HG02870 (cell line): ENCODE measurements around the gene ARPP21.

ENCODE experiments used
- ATAC-seq: cut with Tn5 transposase; IDR thresholded peaks from one replicate; pipeline ENCODE4 v1.9.1; 2021; ENCODE audit warnings: mild to moderate bottlenecking, moderate library complexity; ENCODE audit not compliant: unreplicated experiment

ARPP21 gene

DNA sequence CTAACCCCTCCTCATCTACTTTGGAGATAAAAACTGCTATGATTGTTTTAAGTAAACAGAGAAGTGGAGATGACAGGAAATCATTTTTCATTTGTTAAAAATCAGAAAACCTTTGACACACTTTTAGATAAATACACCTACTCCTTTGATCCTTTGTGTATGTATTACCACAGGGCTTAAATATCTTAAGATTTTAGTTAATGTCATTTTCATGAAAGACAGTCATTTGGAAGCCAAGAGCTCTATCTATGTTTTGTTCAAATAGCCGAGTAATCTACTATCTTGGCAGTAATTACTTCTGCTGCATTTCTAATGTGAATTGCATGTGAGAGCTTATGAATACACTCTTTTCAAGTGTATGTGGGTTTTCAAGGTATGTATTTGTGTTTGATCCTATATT, 2.0 kb downstream of the ARPP21 start:
- no peak for ATAC-seq

DNA sequence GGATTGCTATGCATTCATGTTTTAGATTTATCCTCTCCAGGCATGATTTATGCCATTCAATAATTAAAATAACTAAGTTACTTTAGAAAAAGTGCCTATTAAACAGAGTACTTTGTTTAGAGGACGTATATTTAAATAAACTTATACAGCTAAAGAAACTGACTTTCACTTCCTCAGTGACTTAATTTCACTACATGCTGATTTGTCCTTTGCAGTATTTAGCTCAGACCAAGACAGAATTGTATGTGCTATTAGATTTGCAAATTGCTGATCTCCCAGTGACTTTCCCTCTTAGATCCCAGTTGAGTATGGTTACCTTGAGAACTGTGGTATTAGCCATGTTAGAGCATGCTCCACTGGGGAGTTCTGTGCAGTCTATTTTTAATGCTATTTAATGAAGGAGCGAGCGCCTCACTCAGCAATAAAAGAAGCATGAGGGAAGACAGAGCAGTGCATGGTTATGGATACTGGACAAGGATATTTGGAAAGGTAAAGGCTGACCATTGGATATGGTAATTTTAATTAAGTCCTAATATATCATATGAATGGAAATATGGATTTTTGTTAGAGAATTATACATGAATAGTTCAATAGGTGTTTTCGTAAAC, 2.7 kb downstream of the ARPP21 start:
- no peak for ATAC-seq

DNA sequence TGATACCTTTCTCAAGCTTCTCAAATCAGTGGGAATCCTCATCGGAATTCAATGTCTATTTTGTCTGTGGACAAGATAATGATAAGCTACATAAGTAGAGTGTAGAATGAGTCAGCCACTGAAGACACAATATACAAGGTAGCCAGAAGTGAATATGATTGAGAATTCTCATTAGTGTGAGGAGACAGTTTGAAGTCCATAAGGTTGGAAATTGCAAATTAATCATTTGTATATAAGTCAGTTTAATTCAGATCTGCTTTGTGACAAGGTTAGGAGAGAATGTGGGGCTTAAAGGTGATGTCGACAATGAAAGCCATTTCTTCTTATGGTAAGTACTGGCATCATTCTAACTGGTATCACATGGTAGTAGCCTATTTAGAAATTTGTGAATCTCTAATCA, 4.2 kb downstream of the ARPP21 start:
- no peak for ATAC-seq

DNA sequence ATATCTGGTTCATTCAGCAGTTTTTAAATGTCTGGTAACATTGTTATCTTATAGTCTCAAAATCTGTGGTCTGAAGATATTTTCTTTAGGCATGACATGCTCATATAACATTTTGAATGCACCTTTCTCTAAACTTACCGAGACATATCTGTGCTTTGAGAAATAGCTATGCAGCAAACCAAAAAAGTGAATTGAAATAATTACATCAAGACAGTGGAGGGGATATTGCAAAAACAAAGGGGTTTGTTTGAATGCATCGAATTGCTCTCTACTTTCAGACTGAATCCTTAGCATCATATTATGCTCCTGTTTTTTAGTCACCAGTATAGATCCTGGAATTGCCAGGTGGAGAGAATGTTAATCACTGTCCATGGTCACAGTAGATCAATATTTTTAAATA, 5.1 kb downstream of the ARPP21 start:
- ATAC-seq = no peak

DNA sequence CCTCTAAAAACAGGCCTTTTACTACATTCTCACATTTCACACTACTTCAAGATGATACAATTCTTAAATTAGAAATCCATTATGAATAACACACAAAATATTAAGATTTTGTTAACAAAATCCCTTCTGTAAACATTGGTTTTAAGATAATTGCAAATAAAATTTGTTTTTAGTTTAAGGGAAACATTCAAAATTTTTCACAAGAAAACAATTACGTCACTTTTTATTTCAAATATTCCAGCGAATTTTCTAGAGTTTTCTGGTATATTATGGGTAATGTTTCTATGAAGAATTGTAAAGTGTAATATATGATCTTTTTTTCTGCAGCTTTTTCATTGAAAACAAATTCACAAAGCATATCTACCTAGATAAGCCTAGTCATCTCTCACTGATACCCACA, 5.9 kb downstream of the ARPP21 start:
- no peak for ATAC-seq

DNA sequence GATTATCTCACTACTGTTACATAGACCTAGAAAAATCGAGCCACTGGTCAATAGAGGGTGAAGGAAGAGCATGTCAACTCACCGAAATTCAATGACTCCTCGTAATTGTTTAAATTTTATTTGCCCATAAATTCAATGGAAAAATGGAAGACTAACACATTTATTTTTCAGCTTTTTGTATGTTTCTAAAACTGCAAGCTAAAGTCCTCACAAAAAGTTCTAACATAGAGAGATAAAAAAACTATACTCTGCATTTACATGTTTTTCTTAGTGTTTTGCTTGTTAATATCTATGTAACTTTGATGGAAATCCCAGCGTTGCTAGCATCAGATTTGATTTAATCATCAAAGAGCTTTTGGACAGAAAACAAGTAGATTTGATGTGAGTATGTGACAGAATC, 6.8 kb downstream of the ARPP21 start:
- ATAC-seq = no peak

DNA sequence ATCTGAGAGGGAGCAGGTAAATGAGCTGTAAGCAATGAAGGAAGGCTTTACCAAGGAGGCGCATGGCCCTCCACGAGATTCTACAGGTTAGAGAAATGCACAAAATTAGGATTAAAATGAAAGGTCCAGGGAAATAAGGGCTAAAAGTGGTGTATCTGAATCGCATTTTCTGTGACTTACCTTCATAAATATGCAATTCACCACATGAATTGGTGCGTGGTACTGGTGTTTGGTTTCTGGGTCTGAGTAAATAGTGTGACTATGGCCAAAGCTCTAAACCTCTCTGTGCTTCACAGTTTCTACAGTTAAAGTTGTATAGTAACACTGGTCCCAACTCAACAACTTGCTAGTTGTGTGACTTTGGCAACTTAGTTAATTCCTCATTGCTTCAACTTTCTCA, 8.1 kb downstream of the ARPP21 start:
- no peak for ATAC-seq

DNA sequence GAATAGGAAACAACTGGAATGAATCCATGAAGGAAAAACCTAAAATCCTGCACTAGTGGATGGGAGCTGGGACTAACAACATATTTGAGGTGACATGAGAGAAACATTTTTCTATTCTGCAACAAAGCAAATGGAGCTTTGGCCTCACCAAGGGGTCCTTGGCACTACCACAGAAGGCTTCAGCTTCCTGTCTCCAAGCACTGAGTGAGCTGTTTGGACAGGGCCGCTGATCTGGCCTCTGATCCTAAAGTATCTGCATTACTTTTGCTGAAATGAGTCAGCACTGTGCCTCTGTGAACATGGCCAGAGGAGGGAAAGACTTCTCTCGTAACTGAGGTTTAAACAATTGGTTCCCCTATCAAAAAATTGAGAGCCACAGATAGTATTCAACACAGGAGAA, 9.0 kb downstream of the ARPP21 start:
- ATAC-seq = no peak

DNA sequence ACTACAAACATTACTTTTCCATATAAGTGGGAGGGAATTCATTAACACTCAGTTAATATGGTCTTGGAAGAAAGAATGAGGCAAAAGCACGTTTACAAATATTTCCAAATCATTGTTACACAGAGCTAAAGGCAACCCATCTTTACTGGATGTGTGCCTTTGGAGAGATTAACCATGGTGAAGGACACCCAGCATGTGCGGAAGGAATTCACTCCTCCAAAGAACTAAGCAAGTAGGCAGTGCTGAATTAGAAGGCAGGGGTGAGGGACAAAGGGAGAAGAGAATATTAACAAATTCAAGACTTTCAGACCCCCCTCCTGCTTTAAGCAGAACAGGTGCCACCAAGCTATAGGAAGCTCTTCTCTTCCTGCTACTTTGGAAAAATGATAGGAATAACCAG, 10.1 kb downstream of the ARPP21 start:
- ATAC-seq = no peak

DNA sequence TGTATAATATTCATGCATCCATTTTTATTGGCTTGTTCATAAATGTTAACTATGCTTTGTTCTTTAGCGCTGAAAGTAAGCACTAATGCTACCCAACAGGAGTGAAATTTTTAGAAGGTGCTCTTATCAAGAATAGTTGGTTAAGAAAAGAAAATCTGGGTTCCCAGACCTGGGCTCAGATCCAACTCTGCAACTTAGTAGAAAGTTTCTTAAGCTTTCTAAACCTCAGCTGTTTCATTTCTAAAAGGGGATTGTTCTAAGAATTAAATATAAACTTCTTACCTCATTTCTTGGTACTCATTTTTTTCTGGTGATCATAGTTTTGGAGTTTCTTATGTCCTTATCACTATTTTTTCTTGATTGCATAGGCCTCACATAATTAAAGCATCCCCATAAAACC, 12.1 kb downstream of the ARPP21 start:
- no peak for ATAC-seq

DNA sequence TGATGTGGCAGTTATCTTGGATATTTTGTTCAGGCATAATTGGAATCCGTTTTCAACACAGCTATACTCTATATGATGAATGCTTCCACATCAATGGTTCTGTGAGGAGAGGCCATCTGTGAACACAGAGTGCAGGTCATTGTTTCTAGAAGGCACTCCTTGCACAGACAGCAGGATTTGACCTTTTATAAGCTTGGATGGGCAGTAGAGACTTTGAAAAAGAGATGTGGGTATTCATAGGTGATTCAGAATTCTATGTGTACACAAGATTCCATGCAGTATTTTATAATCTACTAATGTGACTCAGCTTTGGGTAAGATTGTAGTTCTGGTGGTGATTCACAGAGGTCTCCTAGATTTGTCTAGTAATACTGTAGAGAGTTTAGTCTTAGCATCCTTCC, 12.5 kb downstream of the ARPP21 start:
- ATAC-seq = no peak

DNA sequence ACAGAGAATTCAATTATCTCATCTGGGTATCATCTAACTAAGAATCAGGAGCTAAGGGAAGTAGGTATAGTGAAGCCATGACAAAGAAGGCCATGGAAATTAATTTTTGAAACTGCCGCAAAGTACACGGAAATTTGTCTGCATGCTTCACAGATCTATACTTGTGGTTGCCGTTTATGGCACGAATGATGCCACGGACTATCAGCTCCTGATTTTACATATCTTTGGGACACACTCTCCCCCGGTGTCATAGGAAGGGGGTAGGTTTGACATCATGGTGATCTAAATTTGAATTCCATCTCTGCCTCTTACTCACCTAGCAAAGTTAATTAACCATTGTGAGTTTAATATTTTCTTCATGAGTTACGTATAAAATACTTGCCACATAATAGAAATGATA, 14.0 kb downstream of the ARPP21 start:
- no peak for ATAC-seq

DNA sequence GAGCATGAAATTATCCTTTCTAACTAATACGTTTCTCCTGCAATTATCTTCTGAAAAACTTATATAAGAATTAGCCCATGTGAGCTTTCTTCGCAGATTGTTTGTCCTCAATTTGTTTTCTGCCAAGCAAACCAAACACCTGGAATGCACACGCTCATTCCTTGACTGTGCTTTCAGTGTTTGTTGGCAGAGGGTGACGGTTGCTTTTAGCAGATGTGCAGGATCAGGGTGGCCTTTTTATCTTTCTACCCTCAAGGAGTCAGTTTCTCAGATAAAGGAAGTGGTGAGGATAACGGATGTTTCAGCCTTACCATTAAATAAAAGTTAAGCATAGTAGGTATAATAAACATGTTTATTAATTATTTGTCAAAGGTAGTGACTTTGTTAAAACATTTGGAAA, 15.2 kb downstream of the ARPP21 start:
- ATAC-seq = no peak

DNA sequence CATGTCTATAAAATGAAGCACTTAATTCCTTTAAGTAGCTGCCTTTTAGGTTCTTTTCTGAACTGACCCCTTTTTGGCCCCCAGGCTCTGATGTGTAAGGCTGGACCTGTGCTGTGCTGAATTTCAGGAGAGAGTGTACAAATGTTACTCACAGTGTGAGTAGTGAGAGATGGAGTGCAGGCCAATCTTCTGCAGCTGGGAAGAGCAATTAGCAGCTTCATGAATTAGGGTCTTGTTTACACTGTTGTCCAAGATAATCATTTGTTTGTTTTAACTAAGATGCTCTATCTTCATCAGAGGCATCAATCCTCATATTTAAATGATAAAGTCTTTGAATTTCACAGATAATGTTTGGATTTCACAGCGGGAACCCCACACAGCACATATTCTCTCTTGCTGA, 19.4 kb downstream of the ARPP21 start:
- no peak for ATAC-seq

DNA sequence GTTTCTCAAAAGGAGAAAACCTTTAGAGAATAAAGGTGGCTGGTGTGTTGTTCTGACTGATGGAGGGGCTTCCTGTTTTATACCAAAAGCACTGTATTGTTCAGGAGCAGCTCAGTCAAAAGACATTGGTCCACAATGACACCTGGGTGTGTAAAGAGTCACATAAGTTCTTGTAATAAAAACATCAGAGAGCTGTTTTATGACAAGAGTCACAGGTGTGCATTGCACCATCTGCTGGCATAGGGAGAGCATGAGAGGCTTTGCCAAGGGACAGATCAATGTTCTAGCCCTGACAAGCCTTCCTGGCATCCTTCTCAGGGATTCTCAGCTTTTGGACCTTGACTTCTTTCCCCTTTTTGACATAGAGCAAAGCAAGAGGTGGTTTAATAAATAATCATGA, 20.4 kb downstream of the ARPP21 start:
- ATAC-seq = peak; percentile 34

DNA sequence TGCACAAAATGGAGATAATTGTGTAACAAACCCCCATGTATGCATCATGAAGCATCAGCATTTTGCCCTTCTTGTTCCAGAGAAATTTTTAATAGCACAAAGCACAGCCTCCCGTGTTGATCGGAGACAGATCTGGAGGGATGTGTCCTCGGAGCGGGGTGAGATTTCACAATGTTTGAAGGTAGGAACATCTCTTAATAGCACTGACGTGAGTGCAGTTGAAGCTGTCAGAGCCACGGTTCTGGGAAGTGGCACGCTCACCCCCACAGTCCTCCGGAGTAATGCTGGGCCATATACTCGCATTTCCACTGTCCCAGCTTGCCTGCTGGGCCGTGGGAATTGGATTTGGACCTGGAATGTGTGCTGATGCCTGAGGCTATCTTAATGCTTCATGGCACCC, 24.1 kb downstream of the ARPP21 start:
- no peak for ATAC-seq

DNA sequence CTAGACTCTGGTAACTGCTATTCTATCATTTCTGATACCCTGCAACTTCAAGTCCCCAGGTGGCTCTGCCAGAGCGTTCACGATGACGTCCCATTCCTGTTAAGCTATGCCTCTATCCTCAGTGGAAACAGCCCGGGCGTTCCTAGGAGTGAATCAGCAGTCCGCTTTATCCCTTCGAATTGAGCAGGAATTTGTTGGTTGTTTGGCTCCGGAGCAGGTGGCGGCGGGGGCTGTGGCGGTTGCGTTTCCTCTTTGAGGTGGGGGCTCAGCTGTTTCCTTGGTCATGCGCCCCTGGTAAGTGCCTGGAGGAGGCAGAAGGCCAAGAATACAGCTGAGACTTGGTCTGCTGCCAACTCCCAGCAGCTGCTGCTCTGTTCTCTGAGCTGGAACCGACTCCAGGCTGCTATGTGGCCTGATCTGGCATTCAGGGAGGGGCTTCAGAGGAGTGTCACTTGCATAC, 25.2 kb downstream of the ARPP21 start:
- peak; percentile 48 for ATAC-seq

DNA sequence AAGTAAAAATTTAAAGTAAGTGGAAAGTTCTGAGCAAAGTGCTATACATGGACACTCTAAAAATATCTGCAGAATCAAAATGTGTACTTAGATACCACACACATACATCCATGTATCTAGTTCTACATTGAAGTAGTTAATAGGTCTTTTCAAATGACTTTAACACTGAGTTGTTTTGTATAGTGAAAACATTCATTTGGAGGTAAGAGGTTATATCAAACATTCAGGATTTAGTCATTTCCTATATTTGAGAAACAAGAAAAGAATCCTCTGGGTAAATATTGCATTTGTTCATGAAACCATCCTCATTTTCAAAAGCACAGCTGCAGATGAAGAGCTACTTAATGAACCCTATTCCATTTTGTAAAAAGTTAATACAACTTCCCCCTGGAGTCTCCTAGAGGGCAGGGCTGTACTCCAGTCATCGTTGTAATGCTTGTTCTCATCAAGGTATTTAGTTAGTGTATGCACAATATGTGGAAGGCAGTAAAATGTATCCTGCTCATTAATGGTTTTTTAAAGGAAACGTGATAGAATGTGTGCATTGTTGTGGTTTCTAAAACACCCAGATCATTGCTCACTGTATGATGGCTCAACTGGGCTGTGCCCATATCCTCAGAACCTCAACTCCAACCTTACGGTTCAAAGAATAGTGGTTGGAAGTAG, 26.2 kb downstream of the ARPP21 start:
- no peak for ATAC-seq

DNA sequence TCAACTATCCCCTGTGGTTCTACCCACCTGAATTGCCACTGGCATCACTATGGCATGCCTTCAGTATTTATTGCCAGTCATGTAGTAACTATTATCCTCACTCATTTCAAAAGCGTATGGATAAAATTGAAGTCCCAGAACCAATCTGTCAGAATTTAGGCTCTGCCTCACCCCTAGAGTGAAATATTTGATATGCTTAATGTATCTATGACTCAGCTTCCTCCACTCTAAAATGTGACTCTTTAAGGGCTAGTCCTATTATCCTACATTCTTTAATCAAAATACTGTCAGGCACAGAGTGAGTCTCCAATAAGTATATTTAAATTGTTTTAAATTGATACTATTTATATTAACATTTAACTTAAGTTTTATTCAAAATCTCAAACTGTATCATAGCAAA, 27.6 kb downstream of the ARPP21 start:
- ATAC-seq = no peak

DNA sequence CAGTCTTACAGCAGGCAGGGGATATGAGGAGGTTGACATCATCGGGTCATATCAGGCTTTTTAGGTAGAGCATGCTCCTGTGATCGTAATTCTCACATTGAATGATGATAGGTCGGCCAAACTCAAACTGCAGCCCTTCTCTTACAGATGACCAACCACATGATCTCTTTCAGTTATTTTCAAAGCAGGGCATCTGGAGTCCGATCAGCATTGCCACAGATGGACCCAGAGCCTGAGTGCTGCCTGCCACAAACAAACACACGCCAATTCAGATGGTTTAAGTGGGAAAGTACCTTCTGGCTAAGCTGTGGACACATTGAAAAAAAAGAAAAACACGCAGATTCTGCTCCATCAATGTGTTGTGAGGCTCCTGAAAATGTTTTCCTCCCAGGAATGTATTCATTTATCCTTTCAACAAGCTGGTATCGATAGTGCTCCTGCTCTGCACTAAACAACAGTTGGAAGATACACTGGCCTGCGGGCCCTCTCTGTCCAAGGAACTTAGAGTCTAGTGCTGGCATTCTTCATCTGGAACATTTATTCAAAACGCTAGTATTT, 31.2 kb downstream of the ARPP21 start:
- no peak for ATAC-seq

DNA sequence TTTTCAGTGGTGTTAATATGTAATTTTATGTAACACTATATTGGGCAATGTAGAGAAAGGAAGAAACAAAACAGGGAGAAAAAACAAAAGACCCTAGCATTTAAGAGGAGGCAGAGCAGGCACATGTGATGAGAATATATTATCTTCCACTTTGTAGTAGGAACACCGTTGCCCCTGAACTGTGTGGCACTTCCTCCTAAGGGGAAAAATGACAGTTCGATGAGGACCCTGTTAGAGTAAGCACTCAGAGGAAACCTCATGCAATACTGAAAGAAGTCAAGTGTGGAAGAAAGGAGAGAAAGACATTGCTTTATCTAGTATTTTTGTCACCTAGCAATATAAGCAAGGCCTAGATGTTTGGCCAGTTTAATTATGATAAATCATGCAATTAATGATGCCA, 32.2 kb downstream of the ARPP21 start:
- ATAC-seq = no peak

DNA sequence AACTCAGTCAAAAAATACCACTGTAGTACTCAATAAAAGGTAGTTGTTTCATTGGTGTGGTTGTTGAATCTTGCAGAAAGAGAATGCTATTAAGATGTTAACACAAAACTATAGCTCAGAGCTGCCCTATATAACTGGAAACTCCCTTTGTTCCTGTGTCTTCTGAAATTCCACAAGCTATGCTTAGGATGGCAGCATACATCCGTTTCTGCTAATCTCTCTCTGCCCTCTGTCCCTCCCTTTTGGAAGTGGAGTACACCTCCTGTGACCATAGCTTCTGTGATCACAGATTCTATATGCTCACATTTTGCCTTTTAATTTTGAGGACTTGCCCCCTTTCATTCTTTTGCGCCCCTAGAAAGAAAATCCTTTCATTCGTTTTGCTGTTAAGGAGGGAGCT, 33.7 kb downstream of the ARPP21 start:
- no peak for ATAC-seq
